ENCODE data around the gene N4BP2L2. TPM values are rescaled to one million over a fixed set of nuclear protein-coding genes. Genes with fewer than 3 reads are reported as not detected.

Gene N4BP2L2
- total RNA-seq (2012; rRNA removed) = 34.6 and 66.7 TPM in 2 replicates
- polyA plus RNA-seq (2012; rRNA removed) = 22.6 and 28.7 TPM in 2 replicates
- polyA plus RNA-seq (2012; cell fraction: cytosol; rRNA removed) = 1.2 and 1.4 TPM in 2 replicates
- 7.5 and 85.4 TPM in 2 replicates for polyA plus RNA-seq (2012; cell fraction: nucleus; rRNA removed; ENCODE audit: low replicate concordance)
- Bru-seq, nascent RNA = percentile 95 among the genes with signal in this experiment
- percentile 99 among the genes with signal in this experiment for BruChase-seq, experiment 1, labeled RNA remaining after a 6-hour chase
- BruChase-seq, experiment 2, labeled RNA remaining after a 2-hour chase = percentile 99 among the genes with signal in this experiment
- long read RNA-seq, full-length matches to known transcripts = 10 of 47 reads
- long read RNA-seq, partial matches to known transcripts = 17 of 47 reads
- long read RNA-seq, other reads (novel, unspliced or antisense) = 20 of 47 reads

DNA sequence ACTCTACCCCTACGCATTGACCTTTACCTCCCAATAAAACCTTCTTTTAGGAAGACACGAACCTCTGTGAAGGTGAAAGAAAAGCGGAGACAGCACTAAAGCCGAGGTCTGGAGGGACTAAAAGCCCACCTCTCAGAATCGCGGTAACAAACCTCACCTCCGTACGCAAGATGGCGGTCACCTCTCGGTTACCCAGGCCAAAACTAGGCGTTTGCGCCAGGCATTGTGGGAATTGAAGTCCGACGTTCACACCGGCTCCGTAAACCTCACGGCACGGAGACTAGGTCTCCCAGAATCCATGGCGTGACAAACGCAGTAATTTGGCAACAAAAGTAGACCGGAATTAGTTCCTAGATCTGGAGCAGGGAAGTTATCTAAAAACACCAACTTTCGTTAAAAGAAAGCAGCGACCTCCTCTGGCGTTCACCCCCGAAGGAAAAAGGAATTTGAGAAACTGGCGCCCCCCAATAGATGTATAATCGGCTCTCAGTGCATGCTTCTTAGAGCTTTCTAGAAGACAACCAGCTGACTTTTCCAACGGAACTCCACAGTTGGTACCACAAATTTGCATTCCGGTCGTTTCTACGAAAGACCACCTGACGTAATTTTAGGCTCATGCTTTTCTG lies at the start of gene N4BP2L2:
Gene N4BP2L2, minus strand, starts transcription at position 175 of the 626 bp plus-strand sequence. CDS start 1,768 bp downstream, outside the sequence.
- dilution Hi-C loops (cut with HindIII; ENCODE audit: low sequenced_read_pairs, unreplicated experiment) (no loop called here), intact Hi-C loops (cut with micrococcal nuclease) (loop anchor here (5.0 kb wide), 1 partner anchor 221 kb away; the partner anchor contains the start of genes BRCA2 and ZAR1L), in situ Hi-C loops (cut with MboI; ENCODE audit: low sequenced_read_pairs) (no loop called here)
- peak within 1 kb of the TSS; percentile 93 for H4K5ac ChIP-seq (ENCODE audit: low read depth, low read length)
- H2AK9ac ChIP-seq (replicated peaks; ENCODE audit: low read depth, low read length, poor library complexity) = peak within 1 kb of the TSS; percentile 97
- H3K4me1 ChIP-seq (ENCODE audit: control insufficient read depth, insufficient read depth, low read length) = no peaks in the 10 kb centered on the region; the same call in 1 of the 2 replicates
- H3K9ac ChIP-seq (ENCODE audit: low read depth, low read length) = peak within 1 kb of the TSS; percentile 89
- TF ChIP-seq CEBPB (IDR thresholded peaks at IDR 0.05; ENCODE audit: low read depth, low read length) (peak; percentile 66; the same call in 1 of the 2 replicates), POLR2A (IDR thresholded peaks at IDR 0.05; ENCODE audit: low read depth, low read length) (peak; percentile 50), RFX5 (IDR thresholded peaks at IDR 0.05; ENCODE audit: low read depth, low read length) (no peak), RCOR1 (IDR thresholded peaks at IDR 0.05; ENCODE audit: insufficient replicate concordance, low read length) (peak; percentile 30), MXI1 (IDR thresholded peaks at IDR 0.05; ENCODE audit: borderline replicate concordance, low read depth, low read length) (no peak), MAZ (IDR thresholded peaks at IDR 0.05; ENCODE audit: borderline replicate concordance, low read depth, low read length) (no peak), RAD21 (IDR thresholded peaks at IDR 0.05; ENCODE audit: low read length) (peak; percentile 38), CTCF (conservative IDR thresholded peaks at IDR 0.05; ENCODE audit: low read depth, low read length) (peak; percentile 50)
- TF ChIP-seq, protein P1, sequence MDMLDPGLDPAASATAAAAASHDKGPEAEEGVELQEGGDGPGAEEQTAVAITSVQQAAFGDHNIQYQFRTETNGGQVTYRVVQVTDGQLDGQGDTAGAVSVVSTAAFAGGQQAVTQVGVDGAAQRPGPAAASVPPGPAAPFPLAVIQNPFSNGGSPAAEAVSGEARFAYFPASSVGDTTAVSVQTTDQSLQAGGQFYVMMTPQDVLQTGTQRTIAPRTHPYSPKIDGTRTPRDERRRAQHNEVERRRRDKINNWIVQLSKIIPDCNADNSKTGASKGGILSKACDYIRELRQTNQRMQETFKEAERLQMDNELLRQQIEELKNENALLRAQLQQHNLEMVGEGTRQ (IDR thresholded peaks at IDR 0.05; ENCODE audit: low read depth, low read length) = peak; percentile 13; the same call in 1 of the 2 replicates
- peak within 1 kb of the TSS; percentile 86 for H2AK5ac ChIP-seq (ENCODE audit: low read depth, low read length)
- H2AFZ ChIP-seq (replicated peaks; ENCODE audit: low read length, poor library complexity) = peak within 1 kb of the TSS; percentile 89
- no peaks in the 10 kb centered on the region for H3K27me3 ChIP-seq (ENCODE audit: control insufficient read depth, insufficient read depth, low read length)
- H3K36me3 ChIP-seq (ENCODE audit: control insufficient read depth, insufficient read depth, low read length) = 0 out of 2 replicates have a peak, but pooled peaks cover 1% of the 10 kb centered on the region
- H4K20me1 ChIP-seq (ENCODE audit: insufficient read depth, low read length) = peaks cover 2% of the 10 kb centered on the region; the same call in 1 of the 2 replicates
- H3K4ac ChIP-seq (ENCODE audit: low read depth, low read length) = peak within 1 kb of the TSS; percentile 87
- H3K27ac ChIP-seq (ENCODE audit: insufficient read depth, low read length) = peak within 1 kb of the TSS; percentile 80
- peak within 1 kb of the TSS; percentile 76 for H3K18ac ChIP-seq (ENCODE audit: low read depth, low read length)
- peak within 1 kb of the TSS; percentile 87 for H2BK5ac ChIP-seq (ENCODE audit: low read depth, low read length, poor library complexity, severe bottlenecking)
- peak within 1 kb of the TSS; percentile 96 for H3K23ac ChIP-seq (ENCODE audit: low read depth, low read length)
- WGBS, 2 experiments (ENCODE audit: extremely low coverage in 2 of 2, insufficient read length in 1 of 2) = 0% methylated on average over 8 of the region's 32 CpGs; no CpG with 5 or more reads in 1 of the 2 experiments
- CTCF ChIA-PET = interaction anchor here (0.7 to 0.9 kb wide), 5 partner anchors 16 to 198 kb away, joined by 3 read pairs; no protein-coding TSS in a partner anchor
- no peak within 1 kb of the TSS for H2BK20ac ChIP-seq (ENCODE audit: low read depth, low read length)
- ATAC-seq (ENCODE audit: low read depth) (peak; percentile 98), DNase-seq (peak; percentile 99)
- H3K4me3 ChIP-seq (ENCODE audit: insufficient read depth, low read depth, low read length) = peak within 1 kb of the TSS; percentile 75
- no peaks in the 10 kb centered on the region for H3K9me3 ChIP-seq (ENCODE audit: control insufficient read depth, insufficient read depth, low read length)
- peak within 1 kb of the TSS; percentile 21 for H2BK120ac ChIP-seq (ENCODE audit: low read depth, low read length)
- H2BK15ac ChIP-seq (ENCODE audit: low read depth, low read length) = 0 out of 3 replicates have a peak within 1 kb of the TSS, but pooled peaks have one; percentile 41
- no peaks in the 10 kb centered on the region for H3K9me1 ChIP-seq (ENCODE audit: insufficient read depth, low read length)
- BruUV-seq (replicated peaks) = no TSS peak
- POLR2A ChIA-PET (ENCODE audit: unreplicated experiment) = no interaction called here
- H4K8ac ChIP-seq (ENCODE audit: low read depth in 2 of 2, low read length in 2 of 2) = peak within 1 kb of the TSS; percentile 80 to 99
- peak within 1 kb of the TSS; percentile 90 for H3K14ac ChIP-seq (replicated peaks; ENCODE audit: low read depth, low read length)
- H4K91ac ChIP-seq (ENCODE audit: insufficient read depth, low read depth, low read length) = peak within 1 kb of the TSS; percentile 91
- H3K56ac ChIP-seq (ENCODE audit: extremely low read depth, insufficient read depth, low read length) = peak within 1 kb of the TSS; percentile 94
- H3K79me1 ChIP-seq (ENCODE audit: low read depth in 1 of 2, low read length in 2 of 2) = peaks cover 9 to 30% of the 10 kb centered on the region in 2 experiments
- peak within 1 kb of the TSS; percentile 97 for H3K4me2 ChIP-seq (ENCODE audit: low read depth, low read length)

Data from IMR-90 (cell line).